ENCODE data around the gene ITFG2.

DNA sequence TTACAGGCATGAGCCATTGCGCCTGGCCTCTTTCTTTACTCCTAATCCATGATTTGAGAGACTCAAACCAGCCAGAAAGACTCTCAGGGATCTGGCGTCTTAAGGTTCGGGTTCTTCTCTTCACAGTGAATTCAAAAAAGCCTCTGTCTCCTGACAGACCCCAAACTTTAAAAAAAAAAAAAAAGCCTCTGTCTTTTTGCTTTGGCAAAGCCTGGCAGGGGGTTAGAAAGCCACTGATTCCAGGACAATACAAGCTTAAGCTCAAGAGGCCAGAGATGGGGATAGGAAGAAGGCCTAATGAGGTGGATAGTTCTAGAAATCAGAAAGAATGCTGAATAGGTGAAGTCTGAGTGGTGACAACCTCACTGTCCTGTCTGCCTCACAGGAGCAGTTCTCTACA, 13.6 kb downstream of the ITFG2 start:
- TF ChIP-seq CTCF (IDR thresholded peaks at IDR 0.05) (no peak), POLR2A (IDR thresholded peaks at IDR 0.05) (no peak)
